ENCODE data around the gene GABBR2.

GRCh38 chr9:98530806-98531386 is 177.8 kb downstream of the GABBR2 start:
- TF ChIP-seq HMBOX1 (IDR thresholded peaks at IDR 0.05): no peak
- TF ChIP-seq, protein P1, sequence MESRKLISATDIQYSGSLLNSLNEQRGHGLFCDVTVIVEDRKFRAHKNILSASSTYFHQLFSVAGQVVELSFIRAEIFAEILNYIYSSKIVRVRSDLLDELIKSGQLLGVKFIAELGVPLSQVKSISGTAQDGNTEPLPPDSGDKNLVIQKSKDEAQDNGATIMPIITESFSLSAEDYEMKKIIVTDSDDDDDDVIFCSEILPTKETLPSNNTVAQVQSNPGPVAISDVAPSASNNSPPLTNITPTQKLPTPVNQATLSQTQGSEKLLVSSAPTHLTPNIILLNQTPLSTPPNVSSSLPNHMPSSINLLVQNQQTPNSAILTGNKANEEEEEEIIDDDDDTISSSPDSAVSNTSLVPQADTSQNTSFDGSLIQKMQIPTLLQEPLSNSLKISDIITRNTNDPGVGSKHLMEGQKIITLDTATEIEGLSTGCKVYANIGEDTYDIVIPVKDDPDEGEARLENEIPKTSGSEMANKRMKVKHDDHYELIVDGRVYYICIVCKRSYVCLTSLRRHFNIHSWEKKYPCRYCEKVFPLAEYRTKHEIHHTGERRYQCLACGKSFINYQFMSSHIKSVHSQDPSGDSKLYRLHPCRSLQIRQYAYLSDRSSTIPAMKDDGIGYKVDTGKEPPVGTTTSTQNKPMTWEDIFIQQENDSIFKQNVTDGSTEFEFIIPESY (CRISPR knock-in tag; IDR thresholded peaks at IDR 0.05): no peak

Data from K562 (cell line).